Measurements from ENCODE around the gene PPP1R13L.

Gene PPP1R13L

DNA sequence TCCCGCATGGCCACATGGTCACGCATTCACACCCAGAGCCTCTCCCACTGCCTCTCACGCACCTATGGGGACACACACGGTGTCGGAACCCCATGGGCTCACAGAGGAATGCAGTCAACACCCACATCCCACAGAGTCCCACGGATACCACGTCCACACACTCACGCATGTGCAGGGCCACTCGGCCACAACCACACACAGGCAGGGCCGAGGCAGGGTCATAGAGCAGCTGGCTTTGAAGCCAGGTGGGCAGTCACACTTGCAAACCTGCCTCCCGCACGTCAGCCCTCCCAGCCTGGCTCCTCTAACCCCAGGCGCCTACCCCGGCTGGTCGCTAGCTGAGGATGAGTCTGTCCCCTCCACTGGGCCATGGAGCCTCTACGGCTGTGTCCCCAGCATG is 42.6 kb downstream of the PPP1R13L start:
- no peak for DNase-seq

DNA sequence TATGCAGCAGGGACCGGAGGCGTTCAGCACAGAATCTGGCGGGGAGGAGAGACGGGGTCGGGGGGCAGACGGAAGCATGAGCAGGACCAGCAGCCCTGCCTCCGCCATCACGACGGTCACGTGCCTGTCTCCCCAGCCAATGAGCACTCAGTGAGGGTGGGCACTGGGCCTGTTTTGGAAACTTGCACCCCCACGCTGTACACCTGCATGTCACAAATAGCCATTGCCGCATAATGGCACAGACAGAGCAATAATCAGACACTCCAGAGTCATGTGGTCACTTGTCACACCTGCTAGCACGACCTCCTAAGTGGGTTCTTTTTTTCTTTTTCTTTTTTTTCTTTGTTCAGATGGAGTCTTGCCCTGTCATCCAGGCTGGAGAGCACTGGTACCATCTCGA is 43.3 kb downstream of the PPP1R13L start:
- DNase-seq: no peak

DNA sequence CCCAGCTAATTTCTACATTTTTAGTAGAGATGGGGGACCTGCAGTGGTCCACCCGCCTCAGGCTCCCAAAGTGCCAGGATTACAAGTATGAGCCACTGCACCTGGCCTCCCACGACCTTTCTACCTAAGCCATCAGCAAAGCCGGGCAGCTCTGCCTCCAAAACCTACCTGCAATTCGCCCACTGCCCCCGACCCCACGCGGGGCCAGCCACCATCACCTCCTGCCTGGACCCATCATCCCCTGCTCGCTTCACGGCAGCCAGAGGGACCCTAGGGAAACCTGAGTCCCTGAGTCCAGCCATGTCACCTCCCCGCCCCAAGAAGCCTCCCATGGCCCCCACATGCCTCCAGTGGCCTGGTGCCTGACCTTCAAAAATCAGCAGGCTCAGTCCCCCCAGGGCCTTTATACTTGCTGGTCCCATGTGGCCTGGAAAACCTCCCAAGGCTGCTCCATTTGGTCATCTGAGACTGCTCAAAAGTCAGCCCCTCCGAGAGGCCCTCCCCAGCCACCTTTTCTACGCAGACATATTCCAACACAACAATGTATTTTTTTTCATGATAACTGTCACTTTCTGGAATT is 46.6 kb downstream of the PPP1R13L start:
- no peak for DNase-seq

DNA sequence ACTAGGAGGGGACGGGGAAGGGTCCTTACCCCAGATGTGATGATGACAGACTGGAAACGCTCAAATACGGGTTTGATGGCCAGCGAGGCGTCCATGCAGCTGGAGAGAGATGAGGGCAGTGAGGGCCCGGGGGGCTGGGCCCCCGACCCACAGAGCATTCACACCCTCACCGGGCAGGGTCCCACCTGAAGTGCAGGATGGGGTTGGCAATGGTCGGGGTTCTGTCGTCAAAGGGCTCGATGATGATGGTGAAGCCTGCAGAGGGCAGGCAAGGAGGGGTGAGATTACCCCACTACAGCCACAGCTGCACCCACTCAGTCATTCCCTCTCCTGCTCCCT is 47.5 kb downstream of the PPP1R13L start:
- no peak for DNase-seq

DNA sequence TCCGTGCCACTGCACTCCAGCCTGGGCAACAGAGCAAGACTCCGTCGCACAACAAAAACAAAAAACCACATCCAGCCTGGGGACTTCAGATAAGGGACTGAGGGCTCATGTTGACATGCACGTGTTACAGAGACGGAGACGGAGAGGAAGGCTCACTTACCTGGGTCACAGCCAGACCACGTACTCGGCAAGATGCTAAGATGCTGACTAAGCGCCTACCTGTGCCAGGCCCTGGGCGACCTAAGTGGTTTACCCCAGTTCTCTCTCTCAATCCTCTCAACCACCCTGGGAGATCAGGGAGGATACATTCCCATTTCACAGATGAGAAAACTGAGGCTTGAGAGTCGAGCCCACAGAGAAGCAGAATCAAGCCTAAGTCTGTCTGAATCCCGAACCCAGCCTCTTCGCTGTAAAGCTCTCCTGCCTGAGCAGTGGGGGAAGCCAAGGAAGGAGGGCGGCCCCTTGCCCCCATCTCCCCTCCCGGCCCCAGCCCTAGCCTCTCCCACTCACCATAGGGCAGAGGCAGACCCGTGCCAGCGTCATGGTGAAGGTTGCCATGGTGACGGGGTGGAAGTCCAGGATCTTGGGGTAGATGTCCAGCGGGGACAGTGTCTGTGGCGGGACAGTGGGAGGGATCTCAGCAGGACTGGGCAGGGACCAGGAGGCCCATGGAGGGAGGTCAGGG is 48.0 kb downstream of the PPP1R13L start:
- no peak for DNase-seq

DNA sequence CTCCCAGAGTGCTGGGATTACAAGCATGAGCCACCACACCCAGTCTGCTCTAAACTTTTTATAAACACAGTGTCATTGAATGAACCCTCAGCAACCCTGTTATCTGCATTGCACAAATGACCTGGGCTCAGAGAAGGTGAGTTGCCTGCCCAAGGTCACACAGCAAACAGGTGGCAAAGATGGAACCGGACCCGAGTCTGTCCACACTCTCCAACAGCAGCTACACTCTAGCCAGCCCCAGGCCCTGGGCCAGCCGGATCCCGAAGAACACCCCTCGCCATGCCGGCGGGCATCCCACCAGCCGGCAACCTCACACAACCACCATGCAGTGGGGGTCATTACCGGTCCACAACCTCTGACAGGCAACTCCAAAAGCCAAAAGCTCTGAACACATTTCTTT is 49.0 kb downstream of the PPP1R13L start:
- DNase-seq: no peak

DNA sequence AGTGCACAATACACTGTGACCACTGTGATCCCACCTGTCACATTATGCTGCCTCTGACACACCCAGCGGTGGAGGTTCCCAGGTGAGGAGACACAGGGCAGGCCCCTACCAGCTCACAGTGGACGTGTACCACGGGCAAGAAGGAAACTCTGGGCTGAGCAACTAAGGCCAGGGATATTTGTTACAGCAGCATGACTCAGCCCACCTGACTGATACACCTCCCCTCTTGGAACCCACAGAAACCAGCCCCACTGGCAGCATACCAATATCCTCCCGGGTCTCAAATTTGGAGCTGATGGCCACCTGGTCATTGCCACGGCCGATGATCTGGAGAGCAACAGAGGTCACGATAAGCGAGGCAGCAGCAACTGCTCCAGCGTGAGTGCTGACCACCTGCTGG is 49.5 kb downstream of the PPP1R13L start:
- DNase-seq: no peak

DNA sequence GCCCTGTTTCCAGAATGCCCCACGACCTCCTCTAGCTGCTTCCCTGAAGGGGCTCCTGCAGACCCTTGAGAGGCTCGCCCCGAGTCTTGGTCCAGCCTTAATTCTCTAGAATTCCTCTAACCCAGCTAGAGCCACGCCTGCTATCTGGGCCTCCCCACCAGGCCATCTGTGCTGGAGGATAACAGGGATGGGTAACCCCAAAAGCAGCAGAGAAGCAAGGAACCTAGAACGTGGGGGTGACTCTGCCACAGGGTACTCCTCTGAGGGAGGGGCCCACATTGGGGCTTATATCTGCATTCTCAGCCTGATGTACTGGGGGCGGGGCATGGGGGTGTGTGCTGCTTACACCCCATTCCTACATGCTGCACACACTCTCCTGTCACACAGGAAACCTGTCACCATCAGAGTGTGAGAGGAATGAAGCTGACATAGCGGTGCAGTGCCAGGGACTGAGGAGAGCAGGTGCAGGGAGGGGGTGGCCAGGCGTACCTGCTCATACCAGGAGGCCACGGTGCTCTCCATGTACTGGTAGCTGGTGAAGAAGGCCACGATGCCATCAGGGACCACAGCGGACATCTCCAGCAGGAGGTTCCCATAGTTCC is 50.5 kb downstream of the PPP1R13L start:
- no peak for DNase-seq

DNA sequence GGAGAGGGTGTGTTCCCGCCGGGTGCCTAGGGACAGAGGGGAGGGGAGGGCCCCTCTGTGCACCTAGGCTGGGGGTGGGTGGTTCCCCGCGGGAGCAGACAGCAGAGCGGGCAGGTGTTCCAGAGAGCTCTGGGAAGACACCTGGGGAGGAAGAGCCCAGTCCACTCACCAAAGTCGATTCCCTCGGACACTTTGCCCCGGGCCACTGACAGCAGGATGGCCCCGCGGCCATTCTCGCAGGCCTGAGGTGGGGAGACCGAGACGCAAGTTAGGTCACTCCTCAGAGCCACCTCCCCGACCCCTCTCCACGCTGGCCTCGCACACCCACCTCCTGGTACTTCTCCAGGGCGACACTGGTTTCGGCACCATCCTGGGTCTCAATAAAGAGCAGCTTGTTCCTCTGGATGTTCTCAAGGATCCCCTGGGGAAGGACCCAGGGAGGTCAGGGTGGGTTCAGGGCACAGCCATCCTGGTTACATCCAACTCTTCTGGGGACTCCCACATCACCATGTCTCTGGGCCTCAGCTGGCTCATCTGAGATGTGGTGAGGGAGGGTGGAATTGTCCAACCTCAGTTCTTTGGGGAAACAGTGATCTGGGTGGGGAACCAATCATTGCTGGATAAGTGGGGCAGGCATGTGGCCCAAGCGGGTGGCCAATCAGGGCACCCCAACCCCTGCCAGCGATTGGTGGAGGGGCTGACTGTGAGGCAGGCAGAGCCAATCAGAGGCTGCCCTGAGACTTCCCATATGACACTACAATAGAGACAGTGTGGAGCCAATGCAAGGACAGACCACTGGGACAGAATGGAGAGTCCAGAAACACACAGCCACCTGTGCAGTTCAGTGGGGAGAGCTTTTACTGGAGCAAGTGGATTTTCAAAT is 51.7 kb downstream of the PPP1R13L start:
- DNase-seq: no peak

DNA sequence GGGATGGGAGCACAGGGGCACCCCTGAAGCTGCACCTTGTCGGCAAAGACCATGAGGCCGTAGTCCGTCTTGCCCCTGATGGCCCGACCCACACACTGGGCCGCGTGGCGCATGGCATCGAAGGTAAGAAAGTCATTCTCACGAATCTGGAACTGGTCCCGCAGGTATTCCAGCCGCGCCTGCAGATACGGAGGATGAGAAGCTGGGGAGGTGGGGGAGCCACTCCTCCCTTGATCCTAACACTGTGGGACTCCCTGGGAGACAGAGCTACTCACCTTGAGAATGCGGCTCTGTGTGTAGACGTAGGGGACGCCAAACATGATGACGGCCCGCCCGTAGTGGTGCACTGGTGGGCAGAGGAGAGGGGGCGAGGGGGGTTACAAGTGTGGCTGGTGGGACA is 52.4 kb downstream of the PPP1R13L start:
- DNase-seq: no peak

DNA sequence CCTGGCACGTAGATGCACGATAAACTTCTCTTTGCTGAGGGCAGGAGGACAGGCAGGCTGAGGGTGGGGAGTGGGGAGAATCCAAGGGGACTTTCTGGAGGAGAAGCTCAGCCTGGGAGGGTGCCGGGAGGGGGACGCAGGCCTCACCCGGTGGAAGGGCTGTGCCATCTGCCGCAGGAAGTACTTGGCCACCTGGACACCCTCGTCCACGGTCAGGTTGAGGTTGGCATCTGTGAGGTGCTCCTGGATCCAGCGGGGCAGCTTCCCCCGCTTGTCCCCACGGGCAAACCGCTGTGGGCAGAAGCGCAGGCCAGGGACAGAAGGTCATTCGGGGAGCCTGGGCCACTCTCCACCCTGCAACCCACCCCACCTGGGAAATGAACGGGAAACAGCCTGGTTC is 52.8 kb downstream of the PPP1R13L start:
- no peak for DNase-seq

DNA sequence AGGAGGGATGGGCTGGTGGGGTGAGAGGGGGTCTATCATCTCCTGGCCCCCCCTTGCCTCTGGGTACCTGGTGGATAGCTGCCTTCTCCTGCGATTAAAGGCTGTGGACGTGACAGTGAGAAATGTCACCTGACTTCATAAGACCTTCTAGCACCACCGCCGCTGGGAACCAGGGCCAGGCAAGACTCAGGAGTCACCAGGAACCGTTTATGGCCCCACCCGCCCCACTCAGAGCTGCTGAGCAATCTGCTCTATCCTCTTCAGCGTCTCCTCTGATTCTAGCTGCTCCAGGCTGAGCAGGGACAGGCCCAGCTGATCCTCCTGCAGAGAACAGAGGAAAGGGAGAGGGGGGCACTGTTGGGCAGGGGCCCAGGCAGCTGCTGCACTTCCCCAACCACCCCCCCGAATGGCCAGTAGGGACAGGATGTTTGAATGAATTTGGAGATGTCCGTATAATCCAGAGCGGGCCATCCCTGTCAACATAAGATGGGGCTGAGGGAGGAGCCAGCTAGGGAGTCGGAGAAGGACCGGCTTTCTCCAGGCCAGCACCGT is 53.4 kb downstream of the PPP1R13L start:
- no peak for DNase-seq

DNA sequence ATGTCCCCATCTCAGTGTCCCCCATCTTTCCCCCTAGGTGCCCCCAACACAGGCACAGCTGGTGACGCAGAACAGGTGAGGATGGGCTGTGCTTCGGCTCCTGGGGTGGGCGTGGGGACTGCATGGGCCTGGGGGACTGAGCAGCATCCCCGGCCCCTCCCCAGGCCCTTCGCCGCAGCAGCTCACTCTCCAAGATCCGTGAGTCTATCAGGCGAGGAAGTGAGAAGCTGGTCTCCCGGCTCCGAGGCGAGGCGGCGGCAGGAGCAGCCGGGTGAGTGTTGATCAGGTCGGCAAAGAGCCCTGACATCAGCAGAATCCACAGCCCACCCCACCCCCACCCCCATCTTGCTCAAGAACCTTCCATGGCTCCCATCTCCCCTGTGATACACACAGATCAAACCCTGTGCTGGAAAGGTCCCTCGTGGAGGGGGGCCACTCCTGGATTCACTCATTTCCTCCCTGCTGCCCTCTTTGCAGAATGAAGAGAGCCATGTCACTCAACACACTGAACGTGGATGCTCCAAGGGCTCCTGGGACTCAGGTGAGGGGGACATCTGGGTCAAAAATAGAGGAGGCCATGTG is 54.3 kb downstream of the PPP1R13L start:
- DNase-seq: no peak

DNA sequence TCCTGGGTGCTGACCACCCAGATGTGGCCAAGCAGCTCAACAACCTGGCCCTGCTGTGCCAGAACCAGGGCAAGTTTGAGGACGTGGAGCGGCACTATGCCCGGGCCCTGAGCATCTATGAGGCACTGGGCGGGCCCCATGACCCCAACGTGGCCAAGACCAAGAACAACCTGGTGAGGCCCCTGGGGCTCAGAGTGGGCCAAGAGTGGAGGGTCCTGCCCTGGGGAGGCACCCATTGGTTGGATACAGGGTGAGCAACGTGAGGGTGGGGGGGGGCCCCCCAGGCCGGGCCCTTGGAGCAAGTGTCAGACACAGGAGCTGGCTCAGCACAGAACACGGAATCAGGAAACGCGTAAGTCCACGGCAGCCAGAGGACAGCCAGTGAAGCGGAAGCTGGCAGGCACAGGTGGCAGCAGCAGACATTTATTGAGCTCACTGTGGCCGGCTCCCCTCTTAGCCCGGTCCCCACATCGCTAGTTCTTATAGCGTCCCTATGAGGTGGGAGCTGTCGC is 55.4 kb downstream of the PPP1R13L start:
- DNase-seq: no peak

DNA sequence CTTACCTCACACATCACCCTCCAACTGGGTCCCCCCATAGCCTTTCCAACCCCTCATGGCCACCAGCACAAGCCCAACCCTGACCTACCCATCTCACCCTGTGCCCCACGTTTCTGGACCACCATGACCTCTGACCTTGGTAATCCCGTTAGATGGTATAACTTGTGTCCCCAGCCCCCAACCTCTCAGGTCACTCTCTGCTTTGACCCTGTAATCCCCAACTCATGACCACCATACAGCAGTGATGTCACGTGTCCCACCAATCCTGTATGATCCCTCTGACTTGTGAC is 55.8 kb downstream of the PPP1R13L start:
- no peak for DNase-seq

DNA sequence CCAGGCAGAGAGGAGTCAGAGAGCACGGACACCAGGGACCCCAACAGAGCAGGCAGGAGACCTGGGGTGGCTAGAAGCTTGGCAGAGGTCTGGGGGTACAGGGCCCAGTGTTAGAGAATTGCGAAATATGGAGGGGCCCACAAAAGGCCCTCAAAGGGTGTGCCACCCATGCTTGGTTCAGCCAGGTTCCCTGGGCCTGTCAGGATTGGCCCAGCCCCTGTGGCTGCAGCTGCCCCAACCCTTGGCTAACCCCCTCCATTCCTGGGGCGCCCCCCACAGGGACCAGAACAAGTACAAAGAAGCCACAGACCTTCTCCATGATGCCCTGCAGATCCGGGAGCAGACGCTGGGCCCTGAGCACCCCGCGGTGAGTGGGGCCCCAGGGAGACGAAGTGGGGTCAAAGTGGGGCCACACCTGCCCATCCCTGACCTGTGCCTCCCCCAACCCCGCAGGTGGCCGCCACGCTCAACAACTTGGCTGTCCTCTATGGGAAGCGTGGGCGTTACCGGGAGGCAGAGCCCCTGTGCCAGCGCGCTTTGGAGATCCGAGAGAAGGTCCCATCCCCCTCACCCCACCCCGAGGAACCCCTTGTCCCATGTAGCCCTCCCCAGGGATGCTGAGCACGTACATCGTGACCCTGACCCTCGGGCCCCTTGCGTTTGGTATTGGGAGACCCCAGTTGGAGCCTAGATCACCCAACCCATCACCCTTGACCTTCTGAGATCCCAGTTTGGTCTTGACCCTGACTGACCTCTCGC is 56.3 kb downstream of the PPP1R13L start:
- DNase-seq: no peak

DNA sequence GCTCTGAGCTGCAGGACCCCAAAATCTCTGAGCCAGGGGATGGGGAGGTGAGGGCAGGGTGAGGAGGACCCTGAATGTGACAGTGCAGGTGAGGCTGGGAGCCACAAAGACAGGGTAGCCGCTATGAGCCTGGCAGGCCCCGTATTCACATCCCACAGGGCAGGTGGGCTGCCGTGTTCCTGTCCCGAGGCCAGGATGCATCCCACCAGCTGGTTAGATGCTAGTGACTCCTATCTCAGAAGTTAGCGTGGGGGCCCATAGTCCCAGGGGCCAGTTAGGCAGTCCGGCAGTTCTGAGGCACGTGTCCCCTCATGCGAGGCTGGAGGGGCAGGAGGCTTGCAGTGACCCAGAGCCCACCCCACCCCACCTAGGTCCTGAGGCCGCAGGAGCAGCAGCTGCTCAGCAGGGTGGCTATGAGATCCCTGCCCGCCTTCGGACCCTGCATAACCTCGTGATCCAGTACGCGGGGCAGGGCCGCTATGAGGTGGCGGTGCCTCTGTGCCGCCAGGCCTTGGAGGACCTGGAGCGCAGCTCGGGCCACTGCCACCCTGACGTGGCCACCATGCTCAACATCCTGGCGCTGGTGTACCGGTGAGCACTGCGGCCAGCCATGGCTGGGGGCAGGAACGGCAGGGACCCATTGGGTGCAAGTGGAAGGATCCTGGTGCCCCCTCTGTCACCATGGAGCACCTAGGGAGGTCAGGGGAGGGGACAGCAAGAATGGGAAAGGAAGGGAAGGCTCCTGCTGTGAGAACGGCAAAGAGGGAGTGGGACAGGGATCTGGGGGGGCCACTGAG is 57.1 kb downstream of the PPP1R13L start:
- DNase-seq: no peak

DNA sequence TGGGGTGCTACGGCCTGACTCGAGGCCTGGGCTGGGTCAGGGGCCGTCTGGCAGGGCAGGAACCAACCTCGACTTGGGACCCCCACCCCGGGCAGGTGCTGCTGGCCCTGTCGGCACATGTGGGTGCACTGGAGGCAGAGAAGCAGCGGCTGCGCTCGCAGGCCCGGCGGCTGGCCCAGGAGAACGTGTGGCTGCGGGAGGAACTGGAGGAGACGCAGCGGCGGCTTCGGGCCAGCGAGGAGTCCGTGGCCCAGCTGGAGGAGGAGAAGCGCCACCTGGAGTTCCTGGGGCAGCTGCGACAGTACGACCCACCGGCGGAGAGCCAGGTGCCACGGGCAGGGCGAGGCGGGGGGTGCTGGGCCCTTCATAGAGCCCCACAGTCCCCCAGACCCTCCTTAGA is 58.4 kb downstream of the PPP1R13L start:
- no peak for DNase-seq

DNA sequence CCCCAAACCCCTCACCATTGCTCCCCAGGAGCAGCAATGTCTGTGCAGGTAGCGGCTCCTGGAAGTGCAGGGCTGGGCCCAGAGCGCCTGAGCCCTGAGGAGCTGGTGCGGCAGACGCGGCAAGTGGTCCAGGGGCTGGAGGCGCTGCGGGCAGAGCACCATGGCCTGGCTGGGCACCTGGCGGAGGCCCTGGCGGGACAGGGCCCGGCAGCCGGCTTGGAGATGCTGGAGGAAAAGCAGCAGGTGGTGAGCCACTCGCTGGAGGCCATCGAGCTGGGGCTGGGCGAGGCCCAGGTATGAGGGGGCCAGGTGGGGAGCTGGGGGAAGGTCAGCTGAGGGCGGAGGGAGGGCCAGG is 59.4 kb downstream of the PPP1R13L start:
- DNase-seq: no peak

DNA sequence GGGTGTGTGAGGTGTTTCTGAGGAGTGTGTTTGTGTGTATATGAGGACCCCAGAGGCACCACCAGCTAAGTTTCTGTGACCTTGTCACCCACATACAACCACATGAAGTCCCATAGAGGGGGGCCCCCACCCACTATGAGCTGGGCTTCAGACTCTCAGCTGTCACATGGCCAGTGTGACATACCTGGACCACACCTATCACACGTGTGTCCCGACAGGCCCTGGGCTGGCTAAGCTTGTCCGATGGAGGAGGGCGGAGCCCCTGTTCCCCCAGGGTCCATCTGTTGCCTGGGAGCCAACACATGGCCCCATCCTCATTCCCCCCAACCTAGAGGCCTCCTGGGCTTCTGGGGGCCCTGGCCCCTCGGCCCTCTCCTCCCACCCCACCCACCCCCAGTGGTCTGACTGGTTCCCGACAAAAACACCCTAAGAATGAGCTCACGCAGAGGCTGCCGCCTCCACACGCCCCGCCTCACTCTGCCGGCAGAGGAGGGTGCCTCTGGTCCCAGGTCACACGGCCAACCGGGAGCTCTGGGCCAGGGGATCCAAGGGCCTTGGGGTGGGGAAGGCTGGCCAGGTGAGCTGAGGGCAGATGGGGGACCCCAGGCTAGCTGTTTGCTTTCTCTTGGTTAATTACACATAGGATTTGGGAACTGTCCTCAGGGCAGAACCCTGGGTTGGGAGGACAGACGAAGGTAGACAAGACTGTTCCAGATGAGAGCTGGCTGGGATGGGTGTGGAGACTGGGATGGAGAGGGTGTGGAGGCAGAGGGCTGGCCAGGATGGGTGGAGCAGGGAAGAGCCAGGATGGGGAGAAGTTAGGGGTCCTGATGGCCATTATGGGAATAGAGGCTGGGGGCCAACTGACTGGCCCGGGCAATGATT is 60.0 kb downstream of the PPP1R13L start:
- DNase-seq: no peak

DNA sequence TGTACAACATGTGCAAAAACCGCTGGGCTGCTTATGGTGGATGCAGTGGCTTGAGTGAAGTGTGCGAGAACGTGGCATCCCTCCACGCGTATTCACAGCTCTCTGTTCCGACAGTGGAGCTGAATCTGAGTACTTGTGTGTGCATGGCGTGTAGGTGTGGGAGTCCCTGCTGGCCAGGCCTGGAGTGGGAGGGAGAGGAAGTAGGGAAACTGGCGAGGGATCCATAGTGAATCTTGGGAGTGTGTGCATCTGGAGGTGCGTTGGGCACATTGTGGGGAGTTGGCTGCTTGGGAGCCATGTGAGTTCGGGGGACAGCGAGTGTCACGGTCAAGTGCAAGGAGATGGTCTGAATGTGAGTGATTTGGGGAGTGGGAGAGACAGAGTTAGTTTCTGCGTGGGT is 62.0 kb downstream of the PPP1R13L start:
- DNase-seq: no peak

Measured in CD4-positive, alpha-beta T cell treated with Interleukin-1 beta for 1 hour (primary cell).